ENCODE data around the gene FOXP1.

GRCh38 chr3:71397726-71398125 is 185.8 kb downstream of the FOXP1 start:
- no peak for TF ChIP-seq CTCF (IDR thresholded peaks at IDR 0.05; ENCODE audit: poor library complexity)
- TF ChIP-seq EZH2phosphoT487 (IDR thresholded peaks at IDR 0.05; ENCODE audit: low read depth, severe bottlenecking, unreplicated experiment), result no peak
- TF ChIP-seq EZH2 (IDR thresholded peaks at IDR 0.05; ENCODE audit: borderline replicate concordance), result no peak
